ENCODE measurements around the gene MIGA2. TPM values are rescaled to one million over a fixed set of nuclear protein-coding genes. Genes with fewer than 3 reads are reported as not detected.

MIGA2 gene
- total RNA-seq, 1 donor from 2014 or later, result 21.6 TPM

GRCh38 chr9:129079829-129080228 lies 43.4 kb downstream of the MIGA2 start:
- H3K36me3 ChIP-seq (ENCODE audit: control insufficient read depth, insufficient read depth, low read length), result no peaks in the 10 kb centered on the region
- TF ChIP-seq CTCF (IDR thresholded peaks at IDR 0.05; ENCODE audit: insufficient read depth, low read length, poor library complexity, severe bottlenecking), result no peak
- H3K27me3 ChIP-seq (ENCODE audit: control insufficient read depth, insufficient read depth, low read length), result no peaks in the 10 kb centered on the region
- H3K4me3 ChIP-seq (ENCODE audit: low read depth, low read length), result peak overlapping the region; percentile 71
- DNase-seq (ENCODE audit: low read depth), result no peak

- peak overlapping the region; percentile 71 for H3K4me3 ChIP-seq (ENCODE audit: low read depth, low read length)
- TF ChIP-seq CTCF (IDR thresholded peaks at IDR 0.05; ENCODE audit: insufficient read depth, low read length, poor library complexity, severe bottlenecking), result no peak
- no peaks in the 10 kb centered on the region for H3K27me3 ChIP-seq (ENCODE audit: control insufficient read depth, insufficient read depth, low read length)
- H3K36me3 ChIP-seq (ENCODE audit: control insufficient read depth, insufficient read depth, low read length), result no peaks in the 10 kb centered on the region
- no peak for DNase-seq (ENCODE audit: low read depth)
Observed at GRCh38 chr9:129080298-129080600, 43.8 kb downstream of the MIGA2 start.

GRCh38 chr9:129080601-129081387 lies 44.4 kb downstream of the MIGA2 start, which contains the start of gene DOLPP1:
TSS of gene DOLPP1 (plus strand) at chr9:129081111. CDS start at chr9:129081132, 21 bp downstream.
- TF ChIP-seq CTCF (IDR thresholded peaks at IDR 0.05; ENCODE audit: insufficient read depth, low read length, poor library complexity, severe bottlenecking), result no peak
- Histone ChIP-seq H3K27me3 (ENCODE audit: control insufficient read depth, insufficient read depth, low read length) (no peaks in the 10 kb centered on the region), H3K36me3 (ENCODE audit: control insufficient read depth, insufficient read depth, low read length) (no peaks in the 10 kb centered on the region), H3K4me3 (ENCODE audit: low read depth, low read length) (peak within 1 kb of the TSS; percentile 71)
- DNase-seq (ENCODE audit: low read depth), result peak; percentile 94

DNA sequence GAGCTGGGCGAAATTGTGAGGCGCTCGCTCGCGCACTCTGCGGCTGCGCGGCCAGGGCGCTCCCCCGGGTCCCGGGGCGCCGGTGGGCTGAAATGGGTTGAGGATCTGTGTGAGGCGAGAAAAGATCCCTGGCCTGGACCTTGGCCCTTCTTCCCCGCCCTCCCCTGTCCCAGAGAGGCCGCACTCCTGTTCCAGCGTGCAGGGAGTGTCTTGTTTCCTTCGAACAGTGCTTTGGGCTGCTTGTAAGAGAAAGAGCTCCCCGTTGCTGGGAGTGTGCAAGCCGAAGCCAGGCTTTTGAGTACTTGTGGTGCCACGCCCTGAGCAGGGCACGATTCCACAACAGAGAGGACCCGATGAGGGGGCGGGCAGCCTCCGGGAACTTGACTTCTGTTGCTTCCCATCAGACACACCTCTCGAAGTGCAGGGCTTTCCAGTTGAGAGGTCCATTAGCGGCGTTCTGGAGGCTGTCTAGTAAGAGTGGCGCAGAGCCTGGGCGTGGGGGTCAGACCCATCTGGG lies 45.0 kb downstream of the MIGA2 start:
- H3K4me3 ChIP-seq (ENCODE audit: low read depth, low read length), result peak overlapping the region; percentile 58
- no peaks in the 10 kb centered on the region for H3K36me3 ChIP-seq (ENCODE audit: control insufficient read depth, insufficient read depth, low read length)
- H3K27me3 ChIP-seq (ENCODE audit: control insufficient read depth, insufficient read depth, low read length), result no peaks in the 10 kb centered on the region
- DNase-seq (ENCODE audit: low read depth), result no peak
- no peak for TF ChIP-seq CTCF (IDR thresholded peaks at IDR 0.05; ENCODE audit: insufficient read depth, low read length, poor library complexity, severe bottlenecking)

DNA sequence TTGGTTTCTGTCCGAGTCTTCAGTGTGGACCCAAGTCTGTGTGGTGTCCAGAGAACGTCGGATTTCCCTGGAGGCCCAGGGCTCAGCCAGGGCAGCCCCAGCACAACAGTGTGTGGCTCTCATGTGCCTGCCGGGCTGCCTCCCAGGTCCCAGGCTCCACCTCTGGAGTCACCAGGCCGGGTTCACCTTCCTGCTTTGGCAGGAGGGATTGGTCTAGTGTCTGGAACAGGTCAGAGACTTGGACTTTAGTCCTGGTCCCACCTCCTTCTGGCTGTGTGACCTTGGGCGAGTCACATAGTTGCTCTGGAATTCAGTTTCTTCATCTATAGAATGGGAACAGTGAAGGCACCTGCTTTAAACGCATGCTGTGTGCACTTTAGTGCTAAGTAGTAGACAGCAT lies 47.7 kb downstream of the MIGA2 start:
- H3K27me3 ChIP-seq (ENCODE audit: control insufficient read depth, insufficient read depth, low read length), result no peaks in the 10 kb centered on the region
- no peaks in the 10 kb centered on the region for H3K36me3 ChIP-seq (ENCODE audit: control insufficient read depth, insufficient read depth, low read length)
- H3K4me3 ChIP-seq (ENCODE audit: low read depth, low read length), result no peak overlapping the region
- no peak for DNase-seq (ENCODE audit: low read depth)
- TF ChIP-seq CTCF (IDR thresholded peaks at IDR 0.05; ENCODE audit: insufficient read depth, low read length, poor library complexity, severe bottlenecking), result no peak

DNA sequence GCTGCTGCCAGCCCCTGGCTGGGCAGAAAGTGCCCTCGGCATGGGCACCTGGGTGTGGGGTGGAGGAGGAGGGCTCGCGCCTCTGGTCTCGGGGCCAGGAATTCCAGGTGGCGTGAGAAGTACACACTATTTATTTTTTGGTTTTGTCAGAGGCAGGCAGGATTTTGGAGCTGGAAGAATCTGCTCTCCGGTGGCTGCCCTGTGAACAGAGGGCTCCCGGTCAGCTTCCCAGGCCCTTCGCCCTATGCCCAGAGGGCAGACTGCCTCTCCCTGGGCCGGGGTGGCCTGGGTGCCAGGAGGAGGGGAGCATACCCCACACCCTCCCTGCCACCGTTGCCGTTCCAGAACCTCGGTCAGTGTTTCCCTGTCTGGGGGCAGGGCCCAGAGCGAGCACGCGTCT lies 52.8 kb downstream of the MIGA2 start:
- Histone ChIP-seq H3K27me3 (ENCODE audit: control insufficient read depth, insufficient read depth, low read length) (no peaks in the 10 kb centered on the region), H3K4me3 (ENCODE audit: low read depth, low read length) (no peak overlapping the region), H3K36me3 (ENCODE audit: control insufficient read depth, insufficient read depth, low read length) (no peaks in the 10 kb centered on the region)
- TF ChIP-seq CTCF (IDR thresholded peaks at IDR 0.05; ENCODE audit: insufficient read depth, low read length, poor library complexity, severe bottlenecking), result no peak
- DNase-seq (ENCODE audit: low read depth), result no peak
